Activated gamma-delta T cell treated with anti-CD3 and anti-CD28 coated beads, Interleukin-2, amount 50 U/mL, for 16 hours (primary cell): ENCODE measurements around the gene POLR3E.
"Not testable (repeated sequence)": the region's sequence is repeated elsewhere in the genome, so short reads cannot be mapped to it uniquely, and the experiment has no call there.

Experiments
- DNase-seq: peaks from one replicate; pipeline ENCODE4 v3.0.0-alpha.2; 2020; ENCODE audit warnings: low read depth

POLR3E gene

DNA sequence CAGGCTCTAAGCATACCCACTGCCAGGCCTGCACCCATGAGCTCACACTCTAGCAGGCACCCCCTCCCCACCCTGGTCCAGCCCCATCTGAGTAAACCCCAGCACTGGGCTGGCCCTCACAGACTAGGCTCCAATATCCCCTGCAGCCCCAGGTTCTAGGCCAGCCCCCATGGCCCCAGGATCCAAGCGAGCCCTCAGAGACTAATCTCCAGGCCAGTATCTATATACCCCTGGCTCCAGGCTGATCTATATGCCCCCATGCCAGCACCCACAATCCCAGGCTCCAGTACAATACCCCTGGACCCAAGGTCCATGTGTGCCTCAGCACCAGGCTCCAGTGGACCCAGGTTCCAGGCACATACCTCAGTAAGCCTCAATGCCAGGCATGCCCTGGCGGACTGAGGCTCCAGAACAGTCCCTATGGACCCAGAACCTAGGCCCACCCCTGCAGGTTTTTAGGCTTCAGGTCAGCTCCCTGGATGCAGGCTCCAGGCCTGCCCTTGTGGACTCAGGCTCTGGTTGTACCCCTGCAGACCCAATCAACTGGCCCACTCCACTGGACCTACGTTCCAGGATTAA, 38.5 kb downstream of the POLR3E start:
- DNase-seq = no peak

DNA sequence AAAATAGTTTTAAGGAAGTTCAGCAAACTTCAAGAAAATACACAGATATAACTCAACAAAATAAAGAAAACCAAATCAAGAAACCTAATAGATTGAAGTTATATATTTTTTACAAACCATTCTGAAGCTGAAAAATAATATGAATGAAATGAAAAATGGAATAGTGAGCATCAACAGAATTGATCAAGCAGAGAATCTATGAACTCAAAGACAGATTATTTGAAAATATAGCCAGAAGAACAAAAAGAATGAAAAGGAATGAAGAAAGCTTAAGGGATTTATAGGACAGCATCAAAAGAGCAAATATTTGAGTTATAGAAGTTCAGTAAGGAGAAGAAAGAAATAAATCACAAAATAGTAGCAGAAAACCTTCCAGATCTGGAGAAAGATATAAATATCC, 39.4 kb downstream of the POLR3E start:
- no peak for DNase-seq

DNA sequence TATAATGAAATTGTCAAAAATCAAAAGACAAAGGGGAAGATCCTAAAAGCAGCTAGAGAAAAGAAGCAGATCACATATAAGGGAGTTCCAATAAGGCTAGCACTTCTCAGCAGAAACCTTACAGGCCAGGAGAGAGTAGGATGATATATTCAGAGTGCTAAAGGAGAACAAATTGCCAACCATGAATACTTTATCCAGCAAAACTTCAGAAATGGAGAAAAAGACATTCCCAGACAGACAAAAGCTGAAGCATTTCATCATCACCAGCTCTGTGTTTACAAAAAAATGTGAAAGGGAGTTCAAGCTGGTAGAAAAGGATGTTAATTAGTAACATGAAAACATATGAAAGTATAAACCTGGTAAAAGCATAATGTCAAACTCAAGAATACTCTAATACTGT, 39.8 kb downstream of the POLR3E start:
- no peak for DNase-seq

DNA sequence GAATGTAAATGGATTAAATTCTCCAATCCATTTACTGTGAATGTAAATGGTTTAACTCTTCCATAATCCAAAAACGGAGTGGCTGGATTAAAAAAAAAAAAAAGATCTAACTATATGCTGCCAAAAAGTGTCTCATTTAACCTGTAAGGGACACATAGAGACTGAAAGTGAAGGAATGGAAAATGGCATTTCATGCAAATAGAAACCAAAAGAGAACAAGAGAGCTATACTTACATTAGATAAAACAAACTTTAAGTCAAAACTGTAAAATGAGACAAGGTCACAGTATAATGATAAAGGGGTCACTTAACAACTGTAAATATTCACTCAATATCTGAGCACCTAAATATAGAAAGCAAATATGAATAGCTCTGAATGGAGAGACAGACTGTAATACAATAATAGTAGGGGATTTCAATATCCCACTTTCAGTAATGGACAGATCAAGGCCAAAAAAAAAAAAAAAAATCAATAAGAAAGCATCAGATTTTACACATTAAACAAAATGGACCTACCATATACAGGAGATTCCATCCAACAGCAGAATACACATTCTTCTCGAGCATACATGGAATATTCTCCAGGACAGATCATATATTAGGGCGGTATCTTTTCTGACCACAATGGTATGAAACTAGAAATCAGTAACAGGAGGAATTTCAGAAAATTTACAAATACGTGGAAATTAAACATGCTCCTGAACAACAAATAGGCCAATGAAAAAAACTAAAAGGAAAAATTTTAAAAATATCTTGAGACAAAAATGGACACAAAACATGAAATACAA, 40.8 kb downstream of the POLR3E start:
- no peak for DNase-seq

DNA sequence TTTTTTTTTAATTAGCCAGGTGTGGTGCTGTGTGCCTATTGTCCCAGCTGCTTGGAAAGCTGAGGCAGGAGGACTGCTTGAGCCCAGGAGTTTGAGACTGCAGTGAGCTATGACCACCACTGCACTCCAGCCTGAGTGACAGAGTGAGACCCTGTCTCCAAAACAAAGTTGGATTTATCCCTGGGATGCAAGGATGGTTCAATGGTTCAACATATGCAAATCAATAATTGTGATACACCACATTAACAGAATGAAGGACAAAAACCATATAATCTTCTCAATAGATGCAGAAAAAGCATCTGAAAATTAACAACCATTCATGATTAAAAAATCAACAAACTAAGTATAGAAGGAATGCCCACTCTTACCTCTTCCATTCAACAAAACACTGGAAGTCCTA, 43.7 kb downstream of the POLR3E start:
- no peak for DNase-seq

DNA sequence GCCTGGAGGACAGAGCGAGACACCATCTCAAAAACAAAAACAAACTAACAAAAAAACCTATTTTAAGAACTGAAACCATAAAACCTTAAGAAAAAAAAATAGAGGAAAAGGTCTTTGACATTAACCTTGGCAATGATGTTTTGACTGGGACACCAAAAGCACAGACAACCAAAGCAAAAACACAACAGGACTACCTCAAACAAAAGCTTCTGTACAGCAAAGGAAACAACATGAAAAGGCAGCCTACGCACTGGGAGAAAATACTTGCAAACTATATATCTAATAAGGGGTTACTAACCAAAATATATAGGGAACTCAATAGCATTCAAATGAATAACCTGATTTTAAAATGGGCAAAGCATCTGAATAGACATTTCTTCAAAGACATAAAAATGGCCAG, 44.9 kb downstream of the POLR3E start:
- DNase-seq = no peak

DNA sequence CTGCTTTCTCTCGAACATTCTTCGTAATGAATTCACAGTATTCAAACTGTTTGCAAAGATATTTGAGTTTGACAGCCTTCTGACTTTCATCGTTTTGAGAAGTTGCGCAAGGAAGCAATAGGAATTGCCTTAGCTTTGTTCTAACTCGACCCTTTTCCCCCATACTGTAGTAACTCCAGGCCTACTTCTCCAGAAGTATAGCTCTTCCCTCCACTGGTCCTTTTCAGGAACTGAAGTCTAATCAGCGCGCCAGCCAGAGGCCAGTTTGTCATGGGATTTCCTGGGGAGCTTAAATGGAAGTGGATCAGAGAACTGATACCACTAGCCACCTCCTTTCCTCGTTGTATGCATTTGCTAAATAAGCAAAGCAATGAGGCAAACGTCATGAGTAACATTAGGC, 49.3 kb downstream of the POLR3E start:
- no peak for DNase-seq

DNA sequence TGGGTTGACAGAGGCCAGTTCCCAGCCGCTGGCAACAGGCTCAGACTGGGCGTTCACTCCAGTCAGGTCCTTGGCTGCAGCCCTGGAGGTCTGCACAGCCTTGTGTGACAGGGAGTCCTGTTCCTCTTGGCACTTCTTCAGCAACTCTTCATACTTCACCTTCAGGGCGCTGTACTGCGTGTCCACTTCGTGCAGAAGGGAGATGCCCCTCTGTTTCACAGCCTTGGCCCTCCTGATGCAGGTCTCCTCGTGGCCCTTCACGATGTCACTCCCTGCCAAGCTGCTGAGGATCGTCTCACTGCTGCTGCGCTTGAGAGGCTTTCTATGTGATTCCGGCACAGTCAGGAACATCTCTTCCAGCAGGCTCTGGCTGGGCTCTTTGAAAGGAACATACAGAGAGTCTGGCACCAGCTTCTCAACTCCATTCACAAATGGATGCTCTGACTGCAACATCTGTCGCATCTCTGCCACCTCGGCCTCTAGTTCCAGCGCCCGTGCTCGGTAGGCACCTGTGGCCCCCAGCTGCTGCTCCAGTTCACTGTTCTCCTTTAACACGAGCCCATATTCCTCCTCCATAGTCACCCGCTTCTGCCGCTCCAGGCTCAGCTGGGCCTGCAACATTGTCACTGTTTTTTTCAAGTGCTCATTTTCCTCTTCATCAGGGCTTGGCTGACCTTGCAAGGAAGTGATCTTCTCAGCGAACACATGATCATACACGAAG, 50.1 kb downstream of the POLR3E start:
- DNase-seq = no peak

DNA sequence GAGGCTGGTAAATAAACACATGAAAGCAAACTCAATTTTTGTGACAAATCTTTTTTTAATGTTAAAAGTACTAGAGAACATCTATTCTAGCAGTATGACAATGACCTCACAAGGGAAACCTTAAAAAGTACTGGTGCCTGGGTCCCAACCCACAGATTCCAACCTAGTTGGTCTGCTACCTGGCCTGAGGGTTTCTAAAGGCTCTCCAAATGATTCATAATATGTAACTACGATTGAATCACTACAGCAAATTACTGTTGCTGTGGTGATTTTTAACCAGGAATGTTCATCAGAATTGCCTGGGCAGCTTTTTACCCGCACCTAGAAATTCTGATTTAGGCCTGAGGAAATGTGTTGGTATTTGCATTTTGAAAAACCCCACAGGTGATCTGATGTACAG, 51.1 kb downstream of the POLR3E start:
- DNase-seq = no peak

DNA sequence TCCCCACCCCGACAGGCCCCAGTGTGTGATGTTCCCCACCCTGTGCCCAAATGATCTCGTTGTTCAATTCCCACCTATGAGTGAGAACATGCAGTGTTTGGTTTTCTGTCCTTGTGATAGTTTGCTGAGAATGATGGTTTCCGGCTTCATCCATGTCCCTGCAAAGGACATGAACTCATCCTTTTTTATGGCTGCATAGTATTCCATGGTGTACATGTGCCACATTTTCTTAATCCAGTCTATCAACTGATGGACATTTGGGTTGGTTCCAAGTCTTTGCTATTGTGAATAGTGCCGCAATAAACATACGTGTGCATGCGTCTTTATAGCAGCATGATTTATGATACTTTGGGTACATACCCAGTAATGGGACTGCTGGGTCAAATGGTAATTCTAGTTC, 53.8 kb downstream of the POLR3E start:
- DNase-seq = not testable (repeated sequence)

DNA sequence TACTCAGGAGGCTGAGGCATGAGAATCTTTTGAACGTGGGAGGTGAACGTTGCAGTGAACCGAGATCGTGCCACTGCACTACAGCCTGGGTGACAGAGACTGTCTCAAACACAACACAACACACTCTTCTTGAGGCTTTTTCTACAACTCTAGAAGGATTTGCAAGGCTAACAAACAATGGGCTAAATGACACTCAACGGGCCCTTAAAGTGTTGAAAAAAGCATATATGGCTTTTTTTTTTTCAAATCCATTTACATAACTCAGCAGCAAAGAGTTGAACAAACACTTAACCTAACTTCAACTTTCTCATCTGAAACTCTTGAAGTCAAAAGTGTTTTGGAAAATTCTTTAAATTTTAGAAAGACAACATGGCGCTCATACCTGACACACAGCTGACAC, 54.9 kb downstream of the POLR3E start:
- DNase-seq = no peak

DNA sequence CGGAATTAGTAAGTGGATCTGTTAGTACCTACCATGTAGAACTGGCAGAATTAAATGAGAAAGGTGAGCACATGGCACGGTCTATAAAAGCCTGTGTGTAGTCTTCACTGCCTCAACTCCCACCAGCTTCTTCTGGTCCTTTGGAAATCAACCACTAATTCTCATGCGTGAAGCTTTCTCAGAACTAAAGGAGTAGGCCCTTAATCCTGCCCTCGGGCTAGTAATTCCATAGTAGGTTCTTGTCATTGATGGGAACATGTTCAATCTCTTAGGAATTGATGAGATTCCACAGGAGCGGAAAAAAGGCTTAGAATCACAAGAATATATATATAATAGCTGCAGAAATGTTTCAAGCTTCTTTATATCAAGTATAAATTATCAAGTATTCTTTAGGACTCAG, 55.5 kb downstream of the POLR3E start:
- no peak for DNase-seq

DNA sequence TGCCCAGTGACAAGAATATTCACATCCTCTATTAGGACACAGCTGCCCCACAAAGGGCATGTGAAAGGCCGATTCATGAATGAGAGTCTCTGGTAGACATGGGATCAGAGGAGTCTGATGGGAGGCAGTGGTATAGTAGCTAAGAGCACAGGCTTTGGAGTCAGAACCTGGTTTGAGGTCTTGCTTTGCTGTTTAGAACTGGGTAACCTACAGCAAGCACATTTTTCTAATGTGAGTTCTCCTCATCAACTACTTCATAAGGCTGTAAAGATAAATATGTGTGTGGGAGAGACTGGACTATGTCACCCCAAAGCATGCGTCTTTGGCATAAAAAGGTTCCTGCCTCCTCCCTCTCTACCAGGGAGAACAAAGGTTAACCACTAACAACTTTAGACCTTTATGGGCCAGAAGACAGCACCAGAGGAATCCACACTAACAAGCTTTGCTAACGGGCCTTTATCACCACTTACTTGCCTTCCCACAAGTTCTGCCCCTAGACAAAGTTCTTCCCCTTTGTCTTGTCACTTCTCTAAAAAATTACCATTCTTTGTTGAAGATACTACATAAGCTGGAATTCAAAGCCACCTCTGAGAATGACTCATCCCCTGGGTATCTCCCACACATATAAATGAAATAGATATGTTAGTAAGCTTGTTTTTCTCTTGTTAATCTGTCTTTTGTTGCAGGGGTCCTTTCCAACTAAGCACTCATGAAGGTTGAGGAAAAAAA, 56.1 kb downstream of the POLR3E start:
- DNase-seq = no peak

DNA sequence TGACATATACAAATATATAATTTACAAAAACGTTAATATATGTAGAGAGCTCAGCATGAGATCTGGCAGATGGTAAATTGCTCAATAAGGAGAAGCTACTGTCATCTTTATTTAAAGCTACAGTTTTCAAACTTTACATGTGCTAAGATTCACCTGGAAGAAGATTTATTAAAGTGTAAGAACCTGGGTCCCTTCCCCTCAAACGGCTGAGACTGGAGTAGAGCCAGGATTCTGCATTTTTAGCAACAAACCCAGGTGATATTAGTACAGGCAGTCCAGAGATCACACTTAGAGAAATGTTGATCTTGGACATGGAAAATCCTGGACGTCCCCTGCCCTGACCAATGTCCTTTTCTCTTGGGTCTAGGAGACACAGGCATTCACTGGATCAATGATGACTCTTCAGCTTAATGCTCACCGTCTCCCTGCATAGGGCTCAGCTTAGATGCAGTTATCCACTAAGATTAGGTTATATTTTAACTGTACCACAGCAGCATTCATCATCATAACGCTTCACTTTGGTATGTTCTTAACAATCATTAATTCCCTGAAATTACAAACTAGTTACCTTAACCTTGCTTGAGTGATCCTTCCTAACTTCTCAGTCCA, 56.8 kb downstream of the POLR3E start:
- DNase-seq = no peak

DNA sequence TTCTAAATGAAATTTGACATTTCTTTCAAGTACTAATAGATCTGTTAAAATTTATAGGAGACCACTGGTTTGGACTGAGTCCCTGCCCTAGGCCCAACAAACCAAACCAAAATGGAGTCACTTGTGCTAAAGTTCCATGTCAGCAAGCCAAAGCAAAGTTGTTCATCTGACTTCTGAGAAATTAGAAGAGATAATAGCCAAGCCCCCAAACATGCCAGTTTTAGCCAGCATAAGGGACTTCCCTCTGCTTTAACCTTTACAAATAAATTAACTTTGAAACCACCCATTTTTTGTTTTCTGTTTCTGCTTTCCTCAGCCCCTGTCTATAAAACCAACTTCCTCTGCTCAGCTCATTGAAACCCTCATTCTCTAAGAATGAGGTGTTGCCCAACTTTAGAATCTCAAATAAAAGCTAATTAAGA, 58.3 kb downstream of the POLR3E start:
- no peak for DNase-seq

DNA sequence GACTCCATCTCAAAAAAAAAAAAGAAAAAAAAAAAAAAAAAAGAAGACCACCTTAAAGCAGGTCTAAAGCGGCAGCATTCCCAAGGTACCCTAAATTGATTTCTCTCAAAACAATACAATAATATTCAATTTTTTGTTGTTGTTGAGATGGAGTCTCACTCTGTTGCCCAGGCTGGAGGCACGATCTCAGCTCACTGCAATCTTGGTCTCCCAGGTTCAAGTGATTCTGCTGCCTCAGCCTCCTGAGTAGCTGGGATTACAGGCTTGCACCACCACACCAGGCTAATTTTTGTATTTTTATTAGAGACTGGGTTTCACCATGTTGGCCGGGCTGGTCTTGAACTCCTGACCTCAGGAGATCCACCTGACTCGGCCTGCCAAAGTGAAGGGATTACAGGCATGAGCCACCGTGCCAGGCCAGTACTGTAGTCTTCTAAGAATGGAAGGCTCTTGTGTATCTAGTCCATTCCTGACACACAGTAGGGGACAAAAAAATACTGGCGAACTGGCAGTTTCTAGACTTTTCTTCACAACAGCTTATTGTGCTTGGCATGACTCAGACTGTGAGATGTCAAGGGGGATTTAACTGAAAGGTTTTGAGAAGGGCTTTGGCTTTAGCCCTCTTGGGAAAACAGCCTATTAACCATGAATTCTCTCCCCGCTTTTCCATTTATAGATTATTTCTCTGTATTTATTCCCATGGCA, 59.9 kb downstream of the POLR3E start:
- DNase-seq = no peak

DNA sequence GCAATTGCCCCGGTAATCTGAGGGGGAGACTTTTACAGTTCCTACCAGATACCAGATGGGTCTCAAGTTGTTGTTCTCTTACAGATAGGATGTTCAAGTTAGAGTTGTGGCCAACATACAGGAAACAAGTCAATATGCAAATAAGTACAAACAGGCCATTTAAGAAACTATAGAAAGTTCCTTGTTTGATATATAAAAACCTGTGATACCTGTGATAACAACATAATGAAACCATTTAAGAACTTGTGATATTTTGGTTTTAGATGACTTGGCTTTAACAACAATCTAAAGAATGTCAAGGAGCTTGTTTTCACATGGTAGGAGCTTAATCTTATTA, 60.4 kb downstream of the POLR3E start:
- DNase-seq = no peak

DNA sequence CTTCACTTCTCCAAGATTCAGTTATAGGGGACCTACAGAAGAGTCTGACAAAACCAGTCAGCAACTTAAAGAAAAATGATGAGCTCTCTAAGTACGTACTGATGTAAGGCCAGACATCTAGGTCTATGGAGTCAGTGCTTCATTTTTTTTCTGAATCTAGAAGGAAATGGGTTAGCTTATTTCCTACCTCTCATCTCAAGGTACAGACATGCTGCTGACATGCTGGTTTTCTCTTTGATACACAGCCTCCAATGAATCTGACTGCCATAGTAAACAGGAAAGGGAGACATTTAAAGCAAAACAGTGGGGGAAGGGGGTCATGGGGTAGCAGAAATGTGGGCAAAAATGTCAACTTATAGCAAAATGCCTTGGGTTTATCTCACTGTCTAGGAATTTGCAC, 60.8 kb downstream of the POLR3E start:
- DNase-seq = no peak

DNA sequence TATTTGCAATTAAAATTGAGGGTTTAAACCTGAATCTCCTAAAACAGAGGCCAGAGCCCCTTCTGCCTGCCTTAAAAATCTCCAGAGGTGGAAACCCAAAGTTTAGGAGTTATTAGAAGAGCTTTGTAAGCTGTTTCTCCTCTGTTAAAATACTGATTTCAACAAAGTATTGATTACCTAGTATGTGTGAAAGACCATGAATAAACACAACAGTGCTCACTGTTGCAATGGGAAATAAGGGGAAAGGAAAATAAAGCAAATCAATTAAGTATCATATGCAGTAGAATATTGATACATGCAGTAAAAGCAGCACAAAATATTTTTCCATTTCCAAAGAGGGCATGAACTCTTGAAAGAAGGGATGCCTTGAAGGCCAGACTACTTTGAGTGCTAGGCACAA, 62.5 kb downstream of the POLR3E start:
- no peak for DNase-seq

DNA sequence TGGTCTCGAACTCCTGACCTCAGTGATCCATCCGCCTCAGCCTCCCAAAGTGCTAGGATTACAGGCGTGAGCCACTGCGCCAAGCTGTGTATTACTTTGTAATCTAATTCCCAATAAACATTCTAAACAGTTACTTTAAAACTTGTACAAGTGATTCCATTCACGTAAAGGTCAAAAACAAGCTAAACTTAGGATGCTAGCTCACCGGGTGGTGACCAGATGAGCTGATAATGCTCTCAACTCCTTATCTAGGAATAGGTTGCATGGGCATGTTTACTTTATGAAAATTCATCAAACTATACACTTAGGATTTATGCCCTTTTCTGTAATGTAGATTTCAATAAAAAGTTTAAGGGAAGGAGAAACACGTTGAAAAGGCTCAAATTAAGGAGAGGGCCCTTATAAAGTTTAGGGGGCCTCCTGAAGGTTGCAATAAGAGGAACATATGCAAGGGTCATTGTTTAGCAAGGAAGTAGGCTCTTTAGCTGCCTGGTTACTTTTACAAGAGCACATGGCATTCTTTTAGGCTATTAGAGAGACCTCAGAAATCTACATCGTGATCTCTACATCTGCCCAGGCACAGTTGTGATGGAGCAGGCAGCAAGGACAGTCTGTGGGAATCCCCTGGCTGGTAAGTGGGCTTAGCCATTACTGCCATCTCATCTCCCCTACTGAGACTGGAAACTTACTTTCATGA, 63.9 kb downstream of the POLR3E start:
- no peak for DNase-seq

DNA sequence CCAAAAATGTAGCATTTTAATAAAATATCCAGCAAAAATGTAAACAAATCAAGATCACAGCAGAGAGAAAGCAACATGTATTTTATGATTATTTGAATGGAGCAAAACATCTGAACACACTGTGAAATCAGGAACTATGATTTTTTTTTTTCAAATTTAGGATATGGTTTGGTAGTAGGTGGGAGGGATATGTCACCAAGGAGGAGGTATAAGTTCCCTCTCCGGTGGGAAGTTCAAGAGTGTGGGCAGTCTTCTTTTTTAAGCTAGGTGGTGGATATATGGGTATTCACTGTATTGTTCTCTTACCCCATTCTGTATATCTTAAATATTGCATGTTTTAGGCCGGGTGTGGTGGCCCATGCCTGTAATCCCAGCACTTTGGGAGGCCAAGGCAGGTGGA, 67.0 kb downstream of the POLR3E start:
- no peak for DNase-seq
